ENCODE data around the gene DYRK1B.
A peak's percentile ranks its signal among the peaks of the same experiment; 100 is the strongest.
"Not testable (repeated sequence)": the region's sequence is repeated elsewhere in the genome, so short reads cannot be mapped to it uniquely, and the experiment has no call there.

Gene DYRK1B

DNA sequence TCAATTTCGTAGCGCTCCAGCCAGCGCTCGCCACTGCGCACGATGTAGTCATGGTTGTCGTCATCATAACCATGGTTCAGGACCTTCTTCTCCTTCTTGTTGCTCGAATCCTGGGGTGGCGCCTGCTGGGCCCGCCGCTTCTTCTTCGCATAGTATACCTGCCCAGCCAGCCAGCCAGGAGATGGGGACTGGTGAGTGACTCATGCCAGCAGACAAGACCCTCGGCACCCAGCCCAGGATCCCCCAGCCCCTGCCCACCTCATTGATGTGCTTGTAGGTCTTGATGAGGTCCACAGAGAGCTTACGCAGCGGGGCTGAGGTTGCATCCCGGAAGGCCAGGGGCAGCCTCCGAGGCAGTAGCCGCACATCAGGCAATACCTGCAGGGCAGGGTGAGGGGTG is 3.6 kb downstream of the DYRK1B start:
- no peak for DNase-seq (ENCODE audit: low read depth)

DNA sequence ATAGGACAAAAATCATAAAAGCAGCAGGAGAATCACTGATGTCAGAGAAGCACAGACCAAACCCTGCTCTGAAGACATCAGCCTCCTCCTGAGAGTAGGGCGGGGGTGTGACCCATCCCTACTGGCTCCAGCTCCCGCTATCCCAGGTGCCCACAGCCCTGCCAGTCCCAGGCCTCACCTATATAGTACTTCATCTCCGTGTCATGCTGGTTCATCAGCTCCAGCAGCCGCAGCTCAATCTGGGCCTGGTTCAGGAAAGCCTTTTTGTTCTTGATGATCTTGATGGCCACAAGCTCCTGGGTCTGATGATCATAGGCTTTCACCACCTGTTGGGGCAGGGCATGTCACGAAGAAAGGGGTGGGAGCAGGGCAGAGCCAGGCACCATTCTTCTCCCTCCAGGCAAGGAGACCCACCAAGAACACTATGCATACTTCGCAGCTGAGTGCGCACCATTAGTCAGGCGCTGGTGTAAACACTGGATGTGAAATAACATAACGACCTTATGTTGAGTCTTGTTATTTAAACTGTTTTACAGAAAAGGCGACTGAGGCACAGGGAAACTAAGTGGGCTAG is 4.2 kb downstream of the DYRK1B start:
- peak; percentile 19 for DNase-seq (ENCODE audit: low read depth)

DNA sequence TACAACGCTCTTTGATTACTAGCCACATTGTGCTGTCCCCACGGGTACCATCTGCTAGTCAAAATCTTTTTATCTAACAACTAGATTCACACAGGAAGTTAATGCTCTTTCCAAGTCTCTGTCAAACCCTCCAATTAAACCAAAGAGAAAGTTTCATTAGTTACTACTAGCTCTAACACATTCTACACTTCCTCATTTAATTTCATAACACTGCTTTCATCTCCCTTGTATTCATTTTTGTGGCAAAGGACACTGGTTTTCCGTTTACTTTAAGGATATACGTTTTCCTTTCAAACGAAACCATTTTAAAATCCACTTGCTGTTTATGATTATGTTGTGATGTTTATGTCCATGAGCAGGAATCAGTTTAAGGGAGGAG is 5.3 kb downstream of the DYRK1B start:
- DNase-seq (ENCODE audit: low read depth), result no peak

DNA sequence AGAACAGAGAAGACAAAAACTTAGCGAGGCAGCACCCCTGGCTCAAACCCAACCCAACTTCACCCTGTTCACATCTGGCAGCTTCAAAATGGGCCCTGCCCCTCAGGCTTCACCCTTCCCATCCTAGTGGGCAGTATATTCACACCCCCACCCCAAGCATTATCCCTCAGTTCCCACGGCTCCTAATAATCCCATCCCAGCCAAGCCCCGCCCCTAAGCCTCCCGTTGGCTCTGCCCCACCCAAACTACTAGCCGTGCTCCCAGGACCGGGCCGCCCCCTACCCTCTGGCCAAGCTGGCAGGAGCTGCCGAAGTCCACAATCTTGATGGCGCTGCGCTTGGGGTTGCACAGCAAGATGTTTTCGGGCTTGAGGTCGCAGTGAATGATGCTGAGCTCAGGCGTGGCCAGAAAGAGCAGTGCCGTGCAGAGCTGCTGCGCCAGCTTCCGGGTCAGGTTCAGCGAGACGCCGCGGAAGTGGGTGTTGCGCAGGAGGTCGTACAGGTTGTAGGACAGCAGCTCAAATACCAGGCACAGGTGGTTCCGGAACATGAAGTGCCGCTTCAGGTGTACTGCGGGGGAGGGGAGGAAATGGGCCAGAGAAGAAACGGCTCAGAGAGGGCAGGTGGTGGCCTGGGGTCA is 5.8 kb downstream of the DYRK1B start:
- no peak for DNase-seq (ENCODE audit: low read depth)

DNA sequence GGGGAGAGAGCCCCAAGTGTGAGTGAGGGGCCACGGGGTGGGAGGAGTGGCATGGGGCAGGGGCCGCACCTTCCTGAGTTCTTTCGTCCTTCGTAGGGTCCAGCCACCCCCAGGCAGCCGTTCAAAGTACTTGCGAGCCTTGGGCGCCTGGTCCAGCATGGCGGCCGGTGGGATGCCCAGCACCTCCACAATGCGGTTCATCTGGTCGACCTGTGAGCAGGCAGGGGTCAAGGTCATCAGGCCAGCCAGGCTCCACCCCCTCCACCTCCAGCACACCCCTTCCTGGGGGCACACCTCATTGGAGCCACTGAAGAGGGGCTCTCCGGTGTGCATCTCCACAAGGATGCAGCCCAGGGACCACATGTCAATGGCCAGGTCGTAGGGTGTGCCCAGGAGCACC is 6.7 kb downstream of the DYRK1B start:
- no peak for DNase-seq (ENCODE audit: low read depth)

DNA sequence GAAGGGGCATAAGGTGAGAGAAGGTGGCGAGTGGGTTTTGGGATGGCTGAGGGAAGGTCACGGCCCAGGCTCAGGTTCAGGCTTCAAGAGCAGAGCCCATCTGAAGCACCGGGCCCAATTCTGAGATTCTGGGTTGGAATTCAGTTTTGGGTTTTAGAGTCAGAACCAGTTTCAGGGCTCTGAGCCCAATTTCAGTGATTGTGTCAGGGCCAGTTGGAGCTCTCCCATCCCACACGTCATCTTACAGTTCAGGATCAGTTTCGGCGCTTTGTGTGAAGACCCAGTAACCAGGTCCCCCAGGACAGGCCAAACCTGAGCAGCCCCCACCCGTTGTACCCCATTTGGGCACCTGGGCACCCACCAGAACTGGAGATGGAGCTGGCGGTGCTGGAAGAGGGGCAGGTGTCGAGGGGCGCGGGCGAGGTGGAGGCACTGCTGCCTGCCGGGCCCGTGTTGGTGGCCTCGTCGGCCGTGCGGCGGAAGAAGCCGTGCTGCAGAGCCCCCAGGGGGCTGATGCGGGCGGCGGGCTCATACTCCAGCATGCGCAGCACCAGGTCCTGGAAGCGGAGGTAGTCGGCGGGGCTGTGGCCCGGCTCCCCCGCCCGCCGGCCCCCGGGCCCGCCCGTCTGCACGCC is 7.5 kb downstream of the DYRK1B start:
- no peak for DNase-seq (ENCODE audit: low read depth)

DNA sequence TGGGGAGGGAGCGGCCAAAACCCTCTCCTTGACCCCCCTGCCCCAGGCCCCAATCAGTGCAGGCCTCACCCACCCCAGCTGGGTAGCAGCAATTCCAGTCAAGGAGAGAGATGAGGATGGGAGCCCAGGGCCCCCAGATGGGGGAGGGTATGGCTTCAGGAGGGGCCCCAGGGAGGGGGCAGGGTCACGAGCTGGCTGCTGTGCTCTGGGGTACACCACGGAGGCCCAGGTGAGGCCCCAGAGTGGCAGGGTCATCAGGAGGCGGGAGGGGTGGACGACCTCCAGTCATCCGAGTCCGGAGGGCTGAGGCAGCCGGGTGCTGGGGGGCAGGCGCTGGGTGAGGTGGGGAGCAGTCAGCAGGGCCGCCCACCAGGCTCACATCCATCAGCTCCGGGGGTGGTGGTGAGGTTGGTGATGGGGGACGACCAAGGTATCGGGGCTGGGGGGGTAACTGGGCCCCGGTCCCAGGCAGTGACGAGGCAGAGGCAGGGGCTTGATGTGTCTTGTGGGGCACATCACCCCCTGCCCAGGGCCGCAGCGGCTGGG is 8.4 kb downstream of the DYRK1B start:
- DNase-seq (ENCODE audit: low read depth), result no peak

DNA sequence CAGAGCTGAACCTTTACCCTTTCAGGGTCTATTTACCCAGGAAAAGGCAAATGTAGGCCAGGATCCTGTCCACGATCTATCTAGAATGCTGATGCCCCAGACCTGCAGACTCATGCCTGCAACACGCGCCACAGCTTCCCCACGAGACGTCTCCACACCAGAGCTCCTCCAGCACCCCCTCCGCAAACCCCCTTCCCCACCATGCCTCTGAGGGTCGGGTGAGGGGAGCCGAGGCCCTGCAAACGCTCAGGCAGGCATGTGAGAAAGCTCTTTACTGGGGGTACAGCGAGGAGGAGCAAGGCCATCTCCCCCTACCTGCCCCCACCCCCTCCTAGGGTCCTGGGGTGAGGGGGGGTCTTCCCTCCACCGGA is 8.9 kb downstream of the DYRK1B start:
- no peak for DNase-seq (ENCODE audit: low read depth)

DNA sequence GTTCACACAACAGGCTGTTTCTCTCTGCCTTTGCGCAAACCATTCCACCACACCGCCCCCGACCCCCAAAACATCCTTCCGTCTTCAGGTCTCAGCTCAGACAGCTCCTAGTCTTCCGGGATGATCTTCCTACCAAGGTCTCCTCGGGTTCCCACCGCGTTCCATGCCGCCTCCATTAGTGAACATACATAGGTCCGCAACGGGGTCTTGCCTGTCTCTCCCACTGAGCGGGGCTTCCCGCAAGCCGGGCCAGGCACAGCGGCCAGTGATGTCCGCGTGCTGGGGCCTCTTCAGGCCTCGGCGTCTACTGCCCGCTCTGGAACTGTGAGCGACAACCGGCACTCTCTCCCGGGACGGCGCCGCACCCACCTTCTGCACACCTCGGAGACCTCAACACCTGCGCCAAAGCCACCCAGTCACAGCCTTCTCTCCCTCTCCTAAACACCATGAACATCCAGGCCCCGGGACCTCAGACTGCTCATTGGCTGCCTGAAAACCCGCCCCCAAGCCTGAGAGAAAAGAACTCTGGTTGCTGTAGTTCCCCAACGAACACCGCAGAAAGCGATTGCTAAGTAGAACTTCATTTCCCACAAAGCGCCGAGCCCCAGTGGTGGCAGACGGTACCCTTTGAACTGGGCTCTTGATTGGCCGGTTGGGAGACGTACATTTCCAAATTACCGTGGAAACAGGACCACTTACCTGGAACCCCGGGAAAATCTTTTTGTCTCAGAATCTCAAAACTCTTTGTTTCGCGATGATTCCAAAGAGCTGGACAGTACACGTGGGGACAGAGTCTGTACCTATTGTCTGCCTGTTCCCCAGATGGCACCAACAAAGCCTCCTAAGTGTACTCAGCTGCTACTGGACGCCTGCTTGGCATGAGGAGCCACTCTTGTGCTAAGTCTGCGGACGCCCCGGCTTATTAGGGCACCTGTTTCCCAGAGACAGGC is 9.5 kb downstream of the DYRK1B start:
- peak; percentile 88 for DNase-seq (ENCODE audit: low read depth)

DNA sequence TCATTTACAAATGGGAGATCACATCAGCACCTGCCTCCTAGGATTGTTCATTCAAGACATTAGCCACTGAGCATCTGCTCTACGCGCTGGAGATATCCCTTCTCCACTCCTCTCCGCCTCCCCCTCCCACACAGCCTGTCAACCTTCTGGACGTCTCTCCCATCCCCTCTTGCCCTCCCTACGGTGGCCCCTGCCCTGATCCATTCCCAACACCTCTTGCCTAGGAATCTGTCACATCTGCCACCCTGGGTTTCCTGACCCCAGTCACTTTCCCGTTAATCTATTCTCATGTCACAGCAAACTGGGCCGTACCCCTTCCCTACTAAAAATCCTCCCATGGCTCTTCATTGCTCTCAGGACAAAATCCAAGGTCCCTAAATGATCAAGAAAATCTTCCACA is 10.3 kb downstream of the DYRK1B start:
- no peak for DNase-seq (ENCODE audit: low read depth)

DNA sequence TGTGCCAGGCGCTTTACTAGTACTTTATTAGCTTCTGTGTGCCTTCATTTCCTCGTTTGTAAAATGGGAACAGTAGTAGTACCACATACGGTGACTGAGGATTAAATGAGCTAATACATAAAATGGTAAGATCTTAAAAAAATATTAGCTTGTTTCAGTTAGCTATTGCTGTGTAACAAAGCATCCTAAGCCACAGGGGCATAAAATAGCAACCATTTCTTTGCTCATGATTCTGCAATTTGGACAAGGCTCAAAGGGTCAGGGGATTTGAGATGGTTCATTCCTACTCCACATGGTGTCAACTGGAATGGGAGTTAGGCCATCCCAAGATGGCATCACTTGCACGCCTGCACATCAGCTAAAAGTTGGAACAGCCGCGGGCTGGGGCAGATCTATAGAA is 13.3 kb downstream of the DYRK1B start:
- DNase-seq (ENCODE audit: low read depth), result no peak

DNA sequence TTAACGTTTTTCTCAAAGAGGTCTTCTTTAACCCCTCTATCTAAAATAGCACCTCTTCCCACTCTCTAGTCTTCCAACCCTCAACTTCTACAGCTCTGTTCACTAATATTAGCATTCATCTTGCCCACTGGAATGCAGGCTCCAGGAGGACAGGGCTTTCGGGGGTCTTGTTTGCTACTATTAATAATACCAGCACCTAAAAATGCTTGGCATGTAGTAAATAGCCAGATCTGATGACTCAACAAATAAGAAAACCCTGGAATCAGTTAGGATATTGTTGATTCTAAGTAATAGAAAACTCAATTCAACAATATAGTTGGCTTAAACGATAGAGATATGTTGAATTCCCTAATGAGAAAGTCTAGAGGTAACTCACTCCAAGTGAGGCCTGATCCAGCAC is 14.2 kb downstream of the DYRK1B start:
- DNase-seq (ENCODE audit: low read depth), result no peak

DNA sequence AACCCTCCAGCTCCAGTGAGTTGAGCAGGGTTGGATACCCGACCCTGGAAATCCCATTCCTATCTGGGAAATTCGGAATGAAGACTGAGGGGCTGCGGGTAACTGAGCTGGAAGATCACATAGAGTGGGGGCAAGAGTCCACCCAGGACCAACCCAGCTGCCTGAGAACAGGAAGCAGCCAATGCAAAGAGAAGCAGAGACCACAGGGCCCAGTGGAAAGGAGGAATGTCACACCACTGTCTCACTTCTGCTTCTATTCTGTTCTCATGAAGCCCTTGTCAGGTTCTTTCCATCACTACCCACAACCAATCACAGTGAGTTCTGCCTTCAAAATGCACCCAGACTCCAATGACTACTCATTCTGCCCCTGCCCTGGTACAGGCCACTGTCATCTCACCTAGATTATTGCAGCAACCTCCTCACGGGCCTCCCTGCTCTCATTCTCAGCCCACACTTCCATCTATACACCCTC is 15.3 kb downstream of the DYRK1B start:
- DNase-seq (ENCODE audit: low read depth), result no peak

DNA sequence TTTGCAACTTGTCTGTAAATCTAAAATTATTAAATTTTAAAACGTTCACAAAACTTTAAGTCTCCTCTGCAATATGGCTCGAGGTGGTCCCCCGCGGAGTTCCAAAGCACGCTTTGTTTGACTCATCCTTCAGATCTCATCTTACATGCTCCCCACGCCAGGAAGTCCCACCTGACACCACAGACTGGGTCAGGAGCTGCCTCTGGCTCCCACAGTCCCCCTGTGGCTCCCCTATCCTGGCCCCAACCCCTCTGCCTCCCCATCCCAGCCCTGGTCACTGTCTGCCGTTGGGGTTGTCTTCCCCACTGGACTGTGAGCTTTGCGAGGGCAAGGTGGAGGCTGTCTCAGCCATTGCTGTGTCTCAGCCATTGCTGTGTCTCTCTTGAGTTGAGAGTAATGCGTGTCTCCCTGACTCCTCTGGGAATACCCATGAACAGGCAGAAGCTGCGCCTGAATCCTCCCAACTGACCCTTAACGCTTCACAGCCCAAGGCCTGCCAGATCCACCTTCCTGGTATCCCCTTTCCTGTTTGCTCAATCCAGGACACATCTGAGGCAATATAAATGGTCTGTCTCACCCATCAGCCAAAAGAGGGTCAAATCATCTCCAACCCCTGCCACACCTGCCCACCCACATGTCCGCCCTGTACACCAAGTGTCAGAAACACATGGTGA is 15.9 kb downstream of the DYRK1B start:
- no peak for DNase-seq (ENCODE audit: low read depth)

DNA sequence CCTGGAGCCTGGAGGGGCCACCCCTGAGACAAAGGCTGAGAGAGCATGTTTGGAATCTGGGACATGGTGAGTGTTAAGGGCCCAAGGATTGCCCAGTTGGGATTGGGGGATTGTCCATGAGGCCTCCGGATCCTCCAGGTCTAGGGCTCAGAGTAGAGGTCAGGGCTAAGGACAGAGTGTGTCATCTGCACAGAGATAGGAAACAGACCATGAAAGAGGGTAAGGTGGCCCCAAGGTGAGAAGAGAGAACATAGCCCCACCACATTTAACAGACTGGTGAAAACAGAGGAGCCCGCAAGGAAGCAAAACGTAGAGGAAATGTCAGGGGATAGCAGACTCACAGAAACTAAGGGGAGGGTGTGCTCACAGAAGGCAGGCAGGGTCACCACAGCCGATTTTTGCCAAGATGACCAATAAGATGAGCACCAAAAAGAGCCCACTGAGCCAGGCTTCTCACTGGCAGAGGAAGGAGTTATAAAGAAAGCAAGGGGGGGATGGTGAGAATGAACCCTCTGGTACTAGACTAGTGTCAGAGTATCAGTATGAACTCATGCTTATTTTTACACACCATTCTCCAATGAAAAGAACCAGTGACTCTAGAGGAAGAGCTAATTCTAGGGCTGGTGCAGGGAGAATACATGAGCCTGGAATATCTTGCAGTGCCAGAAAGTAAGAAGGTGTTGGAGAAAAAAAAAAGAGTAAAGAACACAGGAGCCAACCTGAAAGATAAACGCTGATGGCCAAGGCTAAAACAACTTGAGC is 17.5 kb downstream of the DYRK1B start:
- DNase-seq (ENCODE audit: low read depth), result no peak

DNA sequence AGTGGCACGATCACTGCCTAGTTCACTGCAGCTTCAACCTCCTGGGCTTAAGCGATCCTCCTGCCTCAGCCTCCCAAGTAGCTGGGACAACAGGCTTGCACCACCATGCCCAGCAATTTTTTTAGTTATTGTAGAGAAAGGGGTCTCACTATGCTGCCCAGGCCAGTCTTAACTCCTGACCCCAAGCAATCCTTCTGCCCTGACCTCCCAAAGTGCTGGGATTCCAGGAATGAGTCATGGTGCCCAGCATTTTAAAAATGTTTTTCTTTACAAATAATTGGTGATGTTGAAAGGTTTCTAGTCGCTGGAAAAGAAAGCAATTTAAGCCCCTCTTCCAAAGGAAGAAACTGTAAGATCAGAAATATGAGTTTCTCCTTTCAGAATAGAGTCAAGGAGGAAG is 19.4 kb downstream of the DYRK1B start:
- DNase-seq (ENCODE audit: low read depth), result no peak

DNA sequence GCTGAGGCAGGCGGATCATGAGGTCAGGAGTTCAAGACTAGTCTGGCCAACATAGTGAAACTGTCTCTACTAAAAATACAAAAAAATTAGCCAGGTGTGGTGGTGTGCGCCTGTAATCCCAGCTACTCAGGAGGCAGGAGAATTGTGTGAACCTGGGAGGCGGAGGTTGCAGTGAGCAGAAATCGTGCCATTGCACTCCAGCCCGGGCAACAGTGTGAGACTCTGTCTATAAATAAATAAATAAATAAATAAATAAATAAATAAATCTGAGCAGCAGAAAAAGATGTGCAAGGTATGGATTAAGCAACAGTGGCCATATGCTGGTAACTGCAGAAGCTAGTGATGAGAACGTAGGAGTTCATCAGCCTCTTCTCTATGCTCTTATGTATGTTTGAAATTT is 19.9 kb downstream of the DYRK1B start:
- not testable (repeated sequence) for DNase-seq (ENCODE audit: low read depth)

DNA sequence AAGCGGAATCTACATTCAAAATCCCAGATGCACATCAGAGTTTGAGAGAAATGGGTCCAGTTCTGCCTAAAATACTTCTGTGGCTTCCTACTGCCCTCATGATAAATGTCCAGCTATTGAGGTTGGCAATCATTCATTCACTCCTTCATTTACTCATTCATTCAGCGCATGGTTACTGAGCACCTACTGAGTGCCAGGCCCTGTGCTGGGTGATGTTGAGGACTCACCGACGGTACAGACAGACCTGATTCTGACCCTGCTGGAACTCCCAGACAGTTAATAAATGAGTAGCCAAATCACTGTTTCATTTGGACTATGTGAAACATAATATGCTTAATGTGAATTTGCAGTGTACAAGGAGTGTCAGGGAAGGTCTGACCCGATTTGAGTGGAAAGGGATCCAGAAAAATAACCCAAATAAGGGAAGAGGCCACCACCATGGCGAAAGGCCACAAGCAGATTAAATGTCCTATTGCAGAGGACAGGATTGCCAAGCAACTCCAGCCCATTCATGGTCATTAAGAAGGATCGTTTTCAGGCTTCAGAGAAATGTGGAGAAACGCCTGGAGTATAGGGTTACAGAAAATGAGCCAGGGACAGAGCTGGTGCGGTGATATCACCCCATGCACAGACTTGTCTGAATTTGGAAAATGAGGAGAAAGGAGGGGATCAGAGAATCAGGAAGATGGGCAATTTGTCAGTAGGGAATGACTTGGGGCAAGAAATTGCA is 20.5 kb downstream of the DYRK1B start:
- no peak for DNase-seq (ENCODE audit: low read depth)

DNA sequence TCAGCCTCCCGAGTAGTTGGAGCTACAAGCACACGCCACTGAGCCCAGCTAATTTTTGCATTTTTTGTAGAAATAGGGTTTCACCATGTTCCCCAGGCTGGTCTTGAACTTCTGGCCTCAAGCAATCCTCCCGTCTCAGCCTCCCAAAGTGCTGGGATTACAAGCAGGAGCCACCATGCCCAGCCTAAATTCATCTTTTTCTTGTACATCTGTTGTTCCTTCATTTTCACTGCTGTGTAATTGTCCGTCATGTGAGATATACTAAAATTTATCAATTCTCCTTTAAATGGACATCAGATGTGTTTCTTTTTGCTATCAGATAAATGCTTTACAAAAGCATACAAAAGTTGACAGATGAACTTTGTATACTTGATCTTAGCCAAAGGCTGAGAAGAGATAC is 22.9 kb downstream of the DYRK1B start:
- DNase-seq (ENCODE audit: low read depth), result no peak

DNA sequence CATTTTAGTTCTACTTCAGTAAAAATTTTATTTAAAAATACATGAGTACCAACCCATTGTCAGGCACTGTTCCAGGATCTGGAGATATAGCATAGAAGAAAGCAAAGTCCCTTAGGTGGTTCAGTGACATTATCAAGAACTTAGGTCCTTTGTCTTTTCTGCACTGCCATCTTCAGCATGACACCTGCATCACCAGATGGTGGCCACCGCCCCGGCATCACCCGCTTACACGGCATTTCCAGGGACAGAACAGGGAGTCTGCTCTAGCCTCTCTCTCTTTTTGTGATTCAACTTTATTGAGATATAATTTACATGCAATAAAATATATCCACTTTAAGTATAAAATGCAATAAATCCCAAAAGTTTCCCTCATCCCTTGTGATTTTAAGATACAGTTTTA is 23.5 kb downstream of the DYRK1B start:
- DNase-seq (ENCODE audit: low read depth), result no peak

Measured in ELR (cell line).